Lower leg skin (tissue), 3 donors: ENCODE data around the gene VPS39.

Source experiments
- CTCF ChIP-seq, 3 donors: fragments of 450-650 bp; IDR thresholded peaks; one replicate each; pipeline ENCODE4 v1.5.1; 2016; ENCODE audit warnings: antibody characterized with exemption in 3 of 3, mild to moderate bottlenecking in 3 of 3, moderate library complexity in 2 of 3
- POLR2A ChIP-seq, 2 donors: fragments of 450-650 bp; IDR thresholded peaks; one replicate each; pipeline ENCODE4 v1.6.1; 2016 to 2017; ENCODE audit warnings: antibody characterized with exemption in 2 of 2, mild to moderate bottlenecking in 1 of 2, moderate library complexity in 1 of 2

- TF ChIP-seq CTCF (IDR thresholded peaks at IDR 0.05) (no peak), POLR2A (IDR thresholded peaks at IDR 0.05) (no peak)
These were observed 9.0 kb downstream of the VPS39 start for GRCh38 chr15:42199126-42199525.
